ENCODE measurements around the gene QPCT. TPM values are rescaled to one million over a fixed set of nuclear protein-coding genes. Genes with fewer than 3 reads are reported as not detected.

Gene QPCT
- total RNA-seq, 1 experiment from 2014 or later = 13.6 TPM

DNA sequence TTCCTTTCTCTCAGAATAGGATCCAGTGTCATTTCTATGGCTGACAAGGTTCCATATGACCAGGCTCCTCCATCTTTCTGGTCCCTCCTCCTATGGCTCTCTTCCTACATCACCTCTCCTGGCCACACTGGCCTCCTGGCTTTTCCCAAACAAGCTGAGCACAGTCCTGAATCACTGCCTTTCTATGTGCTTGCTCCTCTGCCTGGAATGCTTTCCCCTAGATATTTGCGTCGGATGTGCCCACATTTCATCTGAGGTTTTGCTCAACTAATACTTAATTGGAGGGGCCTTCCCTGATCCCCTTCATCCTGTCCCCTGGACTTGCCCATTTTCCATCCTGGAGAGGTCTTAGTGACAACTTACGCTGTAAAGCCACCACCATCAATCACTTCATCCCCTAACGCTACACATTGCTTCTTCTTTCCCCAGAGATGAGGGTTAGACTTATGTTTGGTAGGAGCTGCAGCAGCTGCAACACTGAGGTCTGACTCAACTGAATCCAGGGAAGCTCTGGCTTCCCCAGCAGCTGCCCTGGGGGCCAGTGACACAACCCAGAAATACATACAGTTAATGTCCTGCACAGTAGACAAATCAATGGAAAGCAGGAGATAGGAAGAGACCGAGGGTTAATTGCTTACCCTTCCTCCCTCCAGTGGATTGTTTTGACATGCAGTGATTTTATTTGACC, 42.9 kb downstream of the QPCT start:
- Mint-ChIP-seq H3K9me3 (peaks cover 7% of the 10 kb centered on the region), H3K27ac (no peak overlapping the region), H3K4me1 (no peaks in the 10 kb centered on the region; the same call in 1 of the 2 replicates), H3K36me3 (no peaks in the 10 kb centered on the region), H3K4me3 (no peak overlapping the region), H3K27me3 (ENCODE audit: low read depth) (no peaks in the 10 kb centered on the region)
- ChIA-PET CTCF (interaction anchor here (0.6 to 1.3 kb wide), 2 partner anchors 9 to 10 kb away, joined by 3 to 4 read pairs; no protein-coding TSS in a partner anchor), POLR2A (no interaction called here)
- ATAC-seq = no peak
- DNase-seq (ENCODE audit: low spot score) = no peak
- TF ChIP-seq ZNF423 (CRISPR knock-in tag; IDR thresholded peaks at IDR 0.05) (no peak), NR3C1 (CRISPR knock-in tag; conservative IDR thresholded peaks at IDR 0.05; ENCODE audit: low read depth) (no peak), JUN (CRISPR knock-in tag; IDR thresholded peaks at IDR 0.05) (no peak), IRF2 (CRISPR knock-in tag; IDR thresholded peaks at IDR 0.05; ENCODE audit: borderline replicate concordance, low read depth) (no peak), FOXJ3 (CRISPR knock-in tag; IDR thresholded peaks at IDR 0.05; ENCODE audit: borderline replicate concordance) (no peak), MYBL2 (CRISPR knock-in tag; IDR thresholded peaks at IDR 0.05) (no peak), TEAD4 (CRISPR knock-in tag; IDR thresholded peaks at IDR 0.05) (no peak)
- TF ChIP-seq, protein P1, sequence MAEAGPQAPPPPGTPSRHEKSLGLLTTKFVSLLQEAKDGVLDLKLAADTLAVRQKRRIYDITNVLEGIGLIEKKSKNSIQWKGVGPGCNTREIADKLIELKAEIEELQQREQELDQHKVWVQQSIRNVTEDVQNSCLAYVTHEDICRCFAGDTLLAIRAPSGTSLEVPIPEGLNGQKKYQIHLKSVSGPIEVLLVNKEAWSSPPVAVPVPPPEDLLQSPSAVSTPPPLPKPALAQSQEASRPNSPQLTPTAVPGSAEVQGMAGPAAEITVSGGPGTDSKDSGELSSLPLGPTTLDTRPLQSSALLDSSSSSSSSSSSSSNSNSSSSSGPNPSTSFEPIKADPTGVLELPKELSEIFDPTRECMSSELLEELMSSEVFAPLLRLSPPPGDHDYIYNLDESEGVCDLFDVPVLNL (CRISPR knock-in tag; IDR thresholded peaks at IDR 0.05; ENCODE audit: borderline replicate concordance, low read depth) = no peak
- TF ChIP-seq, protein P2, sequence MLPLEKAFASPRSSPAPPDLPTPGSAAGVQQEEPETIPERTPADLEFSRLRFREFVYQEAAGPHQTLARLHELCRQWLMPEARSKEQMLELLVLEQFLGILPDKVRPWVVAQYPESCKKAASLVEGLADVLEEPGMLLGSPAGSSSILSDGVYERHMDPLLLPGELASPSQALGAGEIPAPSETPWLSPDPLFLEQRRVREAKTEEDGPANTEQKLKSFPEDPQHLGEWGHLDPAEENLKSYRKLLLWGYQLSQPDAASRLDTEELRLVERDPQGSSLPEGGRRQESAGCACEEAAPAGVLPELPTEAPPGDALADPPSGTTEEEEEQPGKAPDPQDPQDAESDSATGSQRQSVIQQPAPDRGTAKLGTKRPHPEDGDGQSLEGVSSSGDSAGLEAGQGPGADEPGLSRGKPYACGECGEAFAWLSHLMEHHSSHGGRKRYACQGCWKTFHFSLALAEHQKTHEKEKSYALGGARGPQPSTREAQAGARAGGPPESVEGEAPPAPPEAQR (CRISPR knock-in tag; IDR thresholded peaks at IDR 0.05) = no peak
- TF ChIP-seq, protein P3, sequence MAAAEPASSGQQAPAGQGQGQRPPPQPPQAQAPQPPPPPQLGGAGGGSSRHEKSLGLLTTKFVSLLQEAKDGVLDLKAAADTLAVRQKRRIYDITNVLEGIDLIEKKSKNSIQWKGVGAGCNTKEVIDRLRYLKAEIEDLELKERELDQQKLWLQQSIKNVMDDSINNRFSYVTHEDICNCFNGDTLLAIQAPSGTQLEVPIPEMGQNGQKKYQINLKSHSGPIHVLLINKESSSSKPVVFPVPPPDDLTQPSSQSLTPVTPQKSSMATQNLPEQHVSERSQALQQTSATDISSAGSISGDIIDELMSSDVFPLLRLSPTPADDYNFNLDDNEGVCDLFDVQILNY (CRISPR knock-in tag; IDR thresholded peaks at IDR 0.05) = no peak

DNA sequence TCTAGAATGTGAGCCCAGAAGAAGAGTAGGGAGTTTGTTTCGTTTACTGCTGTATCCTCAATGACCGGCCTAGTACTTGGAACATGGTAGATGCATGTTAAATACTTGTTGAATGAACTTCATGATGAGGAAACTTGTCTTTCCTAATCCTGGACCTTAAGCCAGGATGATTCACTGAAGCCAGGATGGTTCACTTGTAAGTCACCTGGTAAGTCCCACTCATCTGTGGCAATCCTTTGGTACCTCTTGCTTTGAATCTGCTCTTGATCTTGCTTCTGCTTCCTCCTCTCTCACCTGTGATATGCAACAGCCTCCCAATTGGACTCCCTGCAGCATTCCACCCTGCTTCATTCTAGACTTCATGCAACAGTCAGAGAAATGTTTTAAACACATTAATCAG, 43.6 kb downstream of the QPCT start:
- ChIA-PET CTCF (interaction anchor here (0.6 kb wide), 1 partner anchor 8 kb away, joined by 4 read pairs; no protein-coding TSS in a partner anchor), POLR2A (no interaction called here)
- H3K4me1 Mint-ChIP-seq = no peaks in the 10 kb centered on the region; the same call in 1 of the 2 replicates
- H3K27me3 Mint-ChIP-seq (ENCODE audit: low read depth) = no peaks in the 10 kb centered on the region
- ATAC-seq (no peak), DNase-seq (ENCODE audit: low spot score) (no peak)
- no peak overlapping the region for H3K4me3 Mint-ChIP-seq
- H3K9me3 Mint-ChIP-seq = peaks cover 12% of the 10 kb centered on the region
- no peak overlapping the region for H3K27ac Mint-ChIP-seq
- H3K36me3 Mint-ChIP-seq = no peaks in the 10 kb centered on the region
- TF ChIP-seq, protein P4, sequence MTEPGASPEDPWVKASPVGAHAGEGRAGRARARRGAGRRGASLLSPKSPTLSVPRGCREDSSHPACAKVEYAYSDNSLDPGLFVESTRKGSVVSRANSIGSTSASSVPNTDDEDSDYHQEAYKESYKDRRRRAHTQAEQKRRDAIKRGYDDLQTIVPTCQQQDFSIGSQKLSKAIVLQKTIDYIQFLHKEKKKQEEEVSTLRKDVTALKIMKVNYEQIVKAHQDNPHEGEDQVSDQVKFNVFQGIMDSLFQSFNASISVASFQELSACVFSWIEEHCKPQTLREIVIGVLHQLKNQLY (CRISPR knock-in tag; IDR thresholded peaks at IDR 0.05) = no peak
- no peak for TF ChIP-seq FOXK1 (CRISPR knock-in tag; IDR thresholded peaks at IDR 0.05)
- no peak for TF ChIP-seq PRRX2 (CRISPR knock-in tag; IDR thresholded peaks at IDR 0.05)
- no peak for TF ChIP-seq ESRRA (CRISPR knock-in tag; IDR thresholded peaks at IDR 0.05; ENCODE audit: borderline replicate concordance)
- TF ChIP-seq TEAD4 (CRISPR knock-in tag; IDR thresholded peaks at IDR 0.05) = no peak
- no peak for TF ChIP-seq NFYB (CRISPR knock-in tag; conservative IDR thresholded peaks at IDR 0.05; ENCODE audit: low read depth)
- TF ChIP-seq ZNF416 (CRISPR knock-in tag; IDR thresholded peaks at IDR 0.05) = no peak
- TF ChIP-seq, protein P5, sequence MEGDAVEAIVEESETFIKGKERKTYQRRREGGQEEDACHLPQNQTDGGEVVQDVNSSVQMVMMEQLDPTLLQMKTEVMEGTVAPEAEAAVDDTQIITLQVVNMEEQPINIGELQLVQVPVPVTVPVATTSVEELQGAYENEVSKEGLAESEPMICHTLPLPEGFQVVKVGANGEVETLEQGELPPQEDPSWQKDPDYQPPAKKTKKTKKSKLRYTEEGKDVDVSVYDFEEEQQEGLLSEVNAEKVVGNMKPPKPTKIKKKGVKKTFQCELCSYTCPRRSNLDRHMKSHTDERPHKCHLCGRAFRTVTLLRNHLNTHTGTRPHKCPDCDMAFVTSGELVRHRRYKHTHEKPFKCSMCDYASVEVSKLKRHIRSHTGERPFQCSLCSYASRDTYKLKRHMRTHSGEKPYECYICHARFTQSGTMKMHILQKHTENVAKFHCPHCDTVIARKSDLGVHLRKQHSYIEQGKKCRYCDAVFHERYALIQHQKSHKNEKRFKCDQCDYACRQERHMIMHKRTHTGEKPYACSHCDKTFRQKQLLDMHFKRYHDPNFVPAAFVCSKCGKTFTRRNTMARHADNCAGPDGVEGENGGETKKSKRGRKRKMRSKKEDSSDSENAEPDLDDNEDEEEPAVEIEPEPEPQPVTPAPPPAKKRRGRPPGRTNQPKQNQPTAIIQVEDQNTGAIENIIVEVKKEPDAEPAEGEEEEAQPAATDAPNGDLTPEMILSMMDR (IDR thresholded peaks at IDR 0.05) = no peak
- TF ChIP-seq, protein P6, sequence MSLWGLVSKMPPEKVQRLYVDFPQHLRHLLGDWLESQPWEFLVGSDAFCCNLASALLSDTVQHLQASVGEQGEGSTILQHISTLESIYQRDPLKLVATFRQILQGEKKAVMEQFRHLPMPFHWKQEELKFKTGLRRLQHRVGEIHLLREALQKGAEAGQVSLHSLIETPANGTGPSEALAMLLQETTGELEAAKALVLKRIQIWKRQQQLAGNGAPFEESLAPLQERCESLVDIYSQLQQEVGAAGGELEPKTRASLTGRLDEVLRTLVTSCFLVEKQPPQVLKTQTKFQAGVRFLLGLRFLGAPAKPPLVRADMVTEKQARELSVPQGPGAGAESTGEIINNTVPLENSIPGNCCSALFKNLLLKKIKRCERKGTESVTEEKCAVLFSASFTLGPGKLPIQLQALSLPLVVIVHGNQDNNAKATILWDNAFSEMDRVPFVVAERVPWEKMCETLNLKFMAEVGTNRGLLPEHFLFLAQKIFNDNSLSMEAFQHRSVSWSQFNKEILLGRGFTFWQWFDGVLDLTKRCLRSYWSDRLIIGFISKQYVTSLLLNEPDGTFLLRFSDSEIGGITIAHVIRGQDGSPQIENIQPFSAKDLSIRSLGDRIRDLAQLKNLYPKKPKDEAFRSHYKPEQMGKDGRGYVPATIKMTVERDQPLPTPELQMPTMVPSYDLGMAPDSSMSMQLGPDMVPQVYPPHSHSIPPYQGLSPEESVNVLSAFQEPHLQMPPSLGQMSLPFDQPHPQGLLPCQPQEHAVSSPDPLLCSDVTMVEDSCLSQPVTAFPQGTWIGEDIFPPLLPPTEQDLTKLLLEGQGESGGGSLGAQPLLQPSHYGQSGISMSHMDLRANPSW (CRISPR knock-in tag; conservative IDR thresholded peaks at IDR 0.05; ENCODE audit: low read depth) = no peak
- TF ChIP-seq, protein P7, sequence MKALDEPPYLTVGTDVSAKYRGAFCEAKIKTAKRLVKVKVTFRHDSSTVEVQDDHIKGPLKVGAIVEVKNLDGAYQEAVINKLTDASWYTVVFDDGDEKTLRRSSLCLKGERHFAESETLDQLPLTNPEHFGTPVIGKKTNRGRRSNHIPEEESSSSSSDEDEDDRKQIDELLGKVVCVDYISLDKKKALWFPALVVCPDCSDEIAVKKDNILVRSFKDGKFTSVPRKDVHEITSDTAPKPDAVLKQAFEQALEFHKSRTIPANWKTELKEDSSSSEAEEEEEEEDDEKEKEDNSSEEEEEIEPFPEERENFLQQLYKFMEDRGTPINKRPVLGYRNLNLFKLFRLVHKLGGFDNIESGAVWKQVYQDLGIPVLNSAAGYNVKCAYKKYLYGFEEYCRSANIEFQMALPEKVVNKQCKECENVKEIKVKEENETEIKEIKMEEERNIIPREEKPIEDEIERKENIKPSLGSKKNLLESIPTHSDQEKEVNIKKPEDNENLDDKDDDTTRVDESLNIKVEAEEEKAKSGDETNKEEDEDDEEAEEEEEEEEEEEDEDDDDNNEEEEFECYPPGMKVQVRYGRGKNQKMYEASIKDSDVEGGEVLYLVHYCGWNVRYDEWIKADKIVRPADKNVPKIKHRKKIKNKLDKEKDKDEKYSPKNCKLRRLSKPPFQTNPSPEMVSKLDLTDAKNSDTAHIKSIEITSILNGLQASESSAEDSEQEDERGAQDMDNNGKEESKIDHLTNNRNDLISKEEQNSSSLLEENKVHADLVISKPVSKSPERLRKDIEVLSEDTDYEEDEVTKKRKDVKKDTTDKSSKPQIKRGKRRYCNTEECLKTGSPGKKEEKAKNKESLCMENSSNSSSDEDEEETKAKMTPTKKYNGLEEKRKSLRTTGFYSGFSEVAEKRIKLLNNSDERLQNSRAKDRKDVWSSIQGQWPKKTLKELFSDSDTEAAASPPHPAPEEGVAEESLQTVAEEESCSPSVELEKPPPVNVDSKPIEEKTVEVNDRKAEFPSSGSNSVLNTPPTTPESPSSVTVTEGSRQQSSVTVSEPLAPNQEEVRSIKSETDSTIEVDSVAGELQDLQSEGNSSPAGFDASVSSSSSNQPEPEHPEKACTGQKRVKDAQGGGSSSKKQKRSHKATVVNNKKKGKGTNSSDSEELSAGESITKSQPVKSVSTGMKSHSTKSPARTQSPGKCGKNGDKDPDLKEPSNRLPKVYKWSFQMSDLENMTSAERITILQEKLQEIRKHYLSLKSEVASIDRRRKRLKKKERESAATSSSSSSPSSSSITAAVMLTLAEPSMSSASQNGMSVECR (CRISPR knock-in tag; IDR thresholded peaks at IDR 0.05; ENCODE audit: borderline replicate concordance) = no peak
- no peak for TF ChIP-seq FOXJ3 (CRISPR knock-in tag; IDR thresholded peaks at IDR 0.05; ENCODE audit: borderline replicate concordance)
